ENCODE results near the gene IL3. TPM values are rescaled to one million over a fixed set of nuclear protein-coding genes. Genes with fewer than 3 reads are reported as not detected.

The IL3 gene
- total and polyA plus RNA-seq, 9 of the 15 experiments (the other 6 are each of a cell fraction or from before 2014, with no cell fraction given): not detected

DNA sequence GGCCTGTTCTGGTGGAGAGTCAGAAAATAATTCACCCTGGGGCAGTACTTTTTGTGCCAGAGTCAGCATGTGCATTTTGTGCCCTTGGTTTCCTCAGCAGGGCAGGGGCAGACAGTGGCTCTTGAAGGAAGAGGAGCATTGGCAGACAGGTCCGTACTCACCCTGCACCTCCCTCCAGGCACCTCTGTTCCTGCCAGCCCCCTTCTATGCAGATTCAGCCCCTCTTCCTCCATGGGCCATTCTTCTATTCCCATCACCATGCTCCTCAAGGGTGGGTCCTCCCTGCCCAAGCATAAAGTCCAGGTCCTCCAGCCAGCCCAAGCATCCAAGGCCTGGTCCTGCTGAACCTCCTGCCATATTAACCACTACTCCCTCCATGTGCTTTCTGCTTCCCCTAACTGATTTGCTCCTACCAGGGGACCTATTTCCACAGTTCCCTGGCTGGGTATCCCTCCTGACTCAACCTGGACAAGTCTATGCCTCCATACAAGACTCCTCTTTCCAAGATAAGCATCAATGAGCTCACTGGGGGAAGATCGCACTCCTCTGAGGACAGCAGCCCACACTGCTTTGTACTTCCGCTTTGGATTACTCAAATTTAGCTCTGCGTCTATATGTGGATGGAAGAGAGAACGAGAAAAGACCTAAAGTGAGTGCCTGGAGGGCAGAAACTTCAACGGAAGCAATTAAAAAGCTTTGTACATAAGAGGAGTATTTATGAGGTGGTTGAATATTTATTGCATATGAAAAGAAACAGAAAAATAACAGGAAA, 39.7 kb upstream of the IL3 start (continued):
- TF ChIP-seq, protein P1, sequence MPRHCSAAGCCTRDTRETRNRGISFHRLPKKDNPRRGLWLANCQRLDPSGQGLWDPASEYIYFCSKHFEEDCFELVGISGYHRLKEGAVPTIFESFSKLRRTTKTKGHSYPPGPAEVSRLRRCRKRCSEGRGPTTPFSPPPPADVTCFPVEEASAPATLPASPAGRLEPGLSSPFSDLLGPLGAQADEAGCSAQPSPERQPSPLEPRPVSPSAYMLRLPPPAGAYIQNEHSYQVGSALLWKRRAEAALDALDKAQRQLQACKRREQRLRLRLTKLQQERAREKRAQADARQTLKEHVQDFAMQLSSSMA (CRISPR knock-in tag; IDR thresholded peaks at IDR 0.05): no peak
- no peak for TF ChIP-seq GTF2A2 (tag; IDR thresholded peaks at IDR 0.05)
- TF ChIP-seq, protein P2, sequence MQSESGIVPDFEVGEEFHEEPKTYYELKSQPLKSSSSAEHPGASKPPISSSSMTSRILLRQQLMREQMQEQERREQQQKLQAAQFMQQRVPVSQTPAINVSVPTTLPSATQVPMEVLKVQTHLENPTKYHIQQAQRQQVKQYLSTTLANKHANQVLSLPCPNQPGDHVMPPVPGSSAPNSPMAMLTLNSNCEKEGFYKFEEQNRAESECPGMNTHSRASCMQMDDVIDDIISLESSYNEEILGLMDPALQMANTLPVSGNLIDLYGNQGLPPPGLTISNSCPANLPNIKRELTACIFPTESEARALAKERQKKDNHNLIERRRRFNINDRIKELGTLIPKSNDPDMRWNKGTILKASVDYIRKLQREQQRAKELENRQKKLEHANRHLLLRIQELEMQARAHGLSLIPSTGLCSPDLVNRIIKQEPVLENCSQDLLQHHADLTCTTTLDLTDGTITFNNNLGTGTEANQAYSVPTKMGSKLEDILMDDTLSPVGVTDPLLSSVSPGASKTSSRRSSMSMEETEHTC (IDR thresholded peaks at IDR 0.05): no peak
- TF ChIP-seq EGR1 (conservative IDR thresholded peaks at IDR 0.05): 0 out of 2 replicates have a peak, but pooled peaks have one; percentile 3
- no peak for TF ChIP-seq TARDBP (IDR thresholded peaks at IDR 0.05)
- TF ChIP-seq ZNF263 (CRISPR knock-in tag; IDR thresholded peaks at IDR 0.05; ENCODE audit: borderline replicate concordance): peak; percentile 48; the same call in 1 of the 2 replicates
- TF ChIP-seq JUN (IDR thresholded peaks at IDR 0.05; ENCODE audit: borderline replicate concordance, low read depth, low read length): peak; percentile 84
- TF ChIP-seq JUN (CRISPR knock-in tag; IDR thresholded peaks at IDR 0.05; ENCODE audit: borderline replicate concordance): no peak
- TF ChIP-seq PHF20 (IDR thresholded peaks at IDR 0.05; ENCODE audit: partially characterized antibody): no peak
- TF ChIP-seq RCOR1 (IDR thresholded peaks at IDR 0.05; ENCODE audit: borderline replicate concordance in 1 of 2, low read depth in 2 of 2, low read length in 2 of 2): 0 out of 4 replicates have a peak, but pooled peaks of 1 of the 2 experiments have one; percentile 19
- TF ChIP-seq ZNF444 (CRISPR knock-in tag; IDR thresholded peaks at IDR 0.05): no peak
- TF ChIP-seq, protein P3, sequence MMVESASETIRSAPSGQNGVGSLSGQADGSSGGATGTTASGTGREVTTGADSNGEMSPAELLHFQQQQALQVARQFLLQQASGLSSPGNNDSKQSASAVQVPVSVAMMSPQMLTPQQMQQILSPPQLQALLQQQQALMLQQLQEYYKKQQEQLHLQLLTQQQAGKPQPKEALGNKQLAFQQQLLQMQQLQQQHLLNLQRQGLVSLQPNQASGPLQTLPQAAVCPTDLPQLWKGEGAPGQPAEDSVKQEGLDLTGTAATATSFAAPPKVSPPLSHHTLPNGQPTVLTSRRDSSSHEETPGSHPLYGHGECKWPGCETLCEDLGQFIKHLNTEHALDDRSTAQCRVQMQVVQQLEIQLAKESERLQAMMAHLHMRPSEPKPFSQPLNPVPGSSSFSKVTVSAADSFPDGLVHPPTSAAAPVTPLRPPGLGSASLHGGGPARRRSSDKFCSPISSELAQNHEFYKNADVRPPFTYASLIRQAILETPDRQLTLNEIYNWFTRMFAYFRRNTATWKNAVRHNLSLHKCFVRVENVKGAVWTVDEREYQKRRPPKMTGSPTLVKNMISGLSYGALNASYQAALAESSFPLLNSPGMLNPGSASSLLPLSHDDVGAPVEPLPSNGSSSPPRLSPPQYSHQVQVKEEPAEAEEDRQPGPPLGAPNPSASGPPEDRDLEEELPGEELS (CRISPR knock-in tag; IDR thresholded peaks at IDR 0.05; ENCODE audit: borderline replicate concordance): no peak
- no peak for TF ChIP-seq SRF (CRISPR knock-in tag; IDR thresholded peaks at IDR 0.05)
- 0 out of 2 replicates have a peak, but pooled peaks have one; percentile 22 for TF ChIP-seq FOSL1 (tag; conservative IDR thresholded peaks at IDR 0.05)
- TF ChIP-seq, protein P4, sequence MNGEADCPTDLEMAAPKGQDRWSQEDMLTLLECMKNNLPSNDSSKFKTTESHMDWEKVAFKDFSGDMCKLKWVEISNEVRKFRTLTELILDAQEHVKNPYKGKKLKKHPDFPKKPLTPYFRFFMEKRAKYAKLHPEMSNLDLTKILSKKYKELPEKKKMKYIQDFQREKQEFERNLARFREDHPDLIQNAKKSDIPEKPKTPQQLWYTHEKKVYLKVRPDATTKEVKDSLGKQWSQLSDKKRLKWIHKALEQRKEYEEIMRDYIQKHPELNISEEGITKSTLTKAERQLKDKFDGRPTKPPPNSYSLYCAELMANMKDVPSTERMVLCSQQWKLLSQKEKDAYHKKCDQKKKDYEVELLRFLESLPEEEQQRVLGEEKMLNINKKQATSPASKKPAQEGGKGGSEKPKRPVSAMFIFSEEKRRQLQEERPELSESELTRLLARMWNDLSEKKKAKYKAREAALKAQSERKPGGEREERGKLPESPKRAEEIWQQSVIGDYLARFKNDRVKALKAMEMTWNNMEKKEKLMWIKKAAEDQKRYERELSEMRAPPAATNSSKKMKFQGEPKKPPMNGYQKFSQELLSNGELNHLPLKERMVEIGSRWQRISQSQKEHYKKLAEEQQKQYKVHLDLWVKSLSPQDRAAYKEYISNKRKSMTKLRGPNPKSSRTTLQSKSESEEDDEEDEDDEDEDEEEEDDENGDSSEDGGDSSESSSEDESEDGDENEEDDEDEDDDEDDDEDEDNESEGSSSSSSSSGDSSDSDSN (IDR thresholded peaks at IDR 0.05; ENCODE audit: borderline replicate concordance in 1 of 2, low read depth in 2 of 2, low read length in 2 of 2): no peak
- TF ChIP-seq BHLHE40 (IDR thresholded peaks at IDR 0.05; ENCODE audit: low read length): no peak
- no peak for TF ChIP-seq HDAC1 (IDR thresholded peaks at IDR 0.05)
- TF ChIP-seq, protein P5, sequence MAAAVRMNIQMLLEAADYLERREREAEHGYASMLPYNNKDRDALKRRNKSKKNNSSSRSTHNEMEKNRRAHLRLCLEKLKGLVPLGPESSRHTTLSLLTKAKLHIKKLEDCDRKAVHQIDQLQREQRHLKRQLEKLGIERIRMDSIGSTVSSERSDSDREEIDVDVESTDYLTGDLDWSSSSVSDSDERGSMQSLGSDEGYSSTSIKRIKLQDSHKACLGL (CRISPR knock-in tag; IDR thresholded peaks at IDR 0.05; ENCODE audit: borderline replicate concordance, poor library complexity, severe bottlenecking): no peak
- 0 out of 2 replicates have a peak, but pooled peaks have one; percentile 35 for TF ChIP-seq MTA3 (IDR thresholded peaks at IDR 0.05; ENCODE audit: borderline replicate concordance)
- TF ChIP-seq DIDO1 (tag; IDR thresholded peaks at IDR 0.05; ENCODE audit: low read depth): no peak

Measured in K562 (cell line).